Renal cortical epithelial cell (primary cell): ENCODE results near the gene EYA2. TPM values are rescaled to one million over a fixed set of nuclear protein-coding genes. Genes with fewer than 3 reads are reported as not detected.
"Not testable (repeated sequence)": the region's sequence is repeated elsewhere in the genome, so short reads cannot be mapped to it uniquely, and the experiment has no call there.

Experiments used
- DNase-seq: peaks from one replicate; pipeline ENCODE4 v3.0.0-alpha.2; 2011; ENCODE audit warnings: low read depth
- total RNA-seq: library from RNA; depleted of rRNA; stranded (reverse); fragments of >200 nt; gene quantifications from 2 replicates; pipeline ENCODE4 v1.2.3, GENCODE V29; 2014

The EYA2 gene, protein sequence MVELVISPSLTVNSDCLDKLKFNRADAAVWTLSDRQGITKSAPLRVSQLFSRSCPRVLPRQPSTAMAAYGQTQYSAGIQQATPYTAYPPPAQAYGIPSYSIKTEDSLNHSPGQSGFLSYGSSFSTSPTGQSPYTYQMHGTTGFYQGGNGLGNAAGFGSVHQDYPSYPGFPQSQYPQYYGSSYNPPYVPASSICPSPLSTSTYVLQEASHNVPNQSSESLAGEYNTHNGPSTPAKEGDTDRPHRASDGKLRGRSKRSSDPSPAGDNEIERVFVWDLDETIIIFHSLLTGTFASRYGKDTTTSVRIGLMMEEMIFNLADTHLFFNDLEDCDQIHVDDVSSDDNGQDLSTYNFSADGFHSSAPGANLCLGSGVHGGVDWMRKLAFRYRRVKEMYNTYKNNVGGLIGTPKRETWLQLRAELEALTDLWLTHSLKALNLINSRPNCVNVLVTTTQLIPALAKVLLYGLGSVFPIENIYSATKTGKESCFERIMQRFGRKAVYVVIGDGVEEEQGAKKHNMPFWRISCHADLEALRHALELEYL
- total RNA-seq: not detected in 2 replicates

DNA sequence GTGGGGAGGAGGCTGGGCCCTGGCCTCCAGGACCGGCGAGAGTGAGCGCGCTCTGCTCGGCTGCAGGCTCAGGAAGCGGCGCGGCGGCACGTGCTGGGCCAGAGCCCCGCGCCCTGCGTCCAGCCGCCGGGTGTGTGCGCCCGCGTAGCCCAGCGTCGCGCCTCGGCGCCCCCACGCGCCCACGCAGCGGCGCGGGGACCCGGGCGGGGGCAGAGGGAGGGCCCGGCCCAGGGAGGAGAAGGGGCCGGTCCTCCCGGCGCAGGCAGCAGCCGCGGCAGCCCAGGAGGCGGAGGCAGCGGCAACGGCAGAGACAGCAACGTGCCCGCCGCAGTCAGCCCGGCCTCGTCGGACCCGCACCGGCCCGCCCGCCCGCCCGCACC, at the start of gene EYA2:
TSS of gene EYA2 (plus strand) at position 265 of the 380 bp plus-strand sequence. CDS start 95,168 bp downstream, outside the sequence.
- no peak for DNase-seq

DNA sequence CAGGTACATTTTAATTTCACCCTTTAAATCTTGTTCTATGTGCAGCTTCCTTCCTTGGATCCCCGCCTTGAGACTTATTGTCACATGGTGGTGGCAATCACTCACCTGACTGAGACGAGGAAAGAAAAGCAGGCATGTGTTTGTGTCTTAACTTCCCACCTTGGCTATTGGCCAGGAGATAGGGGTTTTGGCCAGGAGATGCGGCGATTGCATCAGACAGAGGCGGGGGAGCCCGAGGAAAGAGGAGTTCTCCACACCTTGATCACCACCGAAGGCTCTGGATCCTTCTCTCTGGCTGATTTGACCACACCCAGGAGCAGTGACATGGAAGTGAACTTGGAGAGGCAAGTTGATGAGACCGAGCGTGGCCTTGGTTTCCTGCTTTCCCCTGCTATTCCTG, 49.7 kb upstream of the EYA2 start:
- no peak for DNase-seq

DNA sequence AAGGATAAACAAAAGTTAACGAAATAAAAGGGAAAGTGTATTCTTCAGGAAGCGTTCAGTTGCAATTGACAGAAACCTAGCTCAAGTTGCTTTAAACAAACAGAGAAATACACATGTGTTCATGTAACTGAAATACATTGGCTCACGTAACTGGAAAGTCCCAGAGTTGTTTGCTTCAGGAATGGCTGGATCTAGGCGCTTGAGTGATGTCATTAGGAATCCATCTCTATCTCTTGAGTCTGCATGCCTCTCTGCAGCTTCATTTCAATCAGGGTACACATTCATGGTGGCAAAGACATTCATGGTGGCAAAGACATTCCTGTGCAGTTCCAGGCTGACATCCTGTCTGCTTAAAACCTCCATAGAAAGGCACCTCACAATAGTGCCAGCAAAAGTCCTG, 45.4 kb upstream of the EYA2 start:
- no peak for DNase-seq

DNA sequence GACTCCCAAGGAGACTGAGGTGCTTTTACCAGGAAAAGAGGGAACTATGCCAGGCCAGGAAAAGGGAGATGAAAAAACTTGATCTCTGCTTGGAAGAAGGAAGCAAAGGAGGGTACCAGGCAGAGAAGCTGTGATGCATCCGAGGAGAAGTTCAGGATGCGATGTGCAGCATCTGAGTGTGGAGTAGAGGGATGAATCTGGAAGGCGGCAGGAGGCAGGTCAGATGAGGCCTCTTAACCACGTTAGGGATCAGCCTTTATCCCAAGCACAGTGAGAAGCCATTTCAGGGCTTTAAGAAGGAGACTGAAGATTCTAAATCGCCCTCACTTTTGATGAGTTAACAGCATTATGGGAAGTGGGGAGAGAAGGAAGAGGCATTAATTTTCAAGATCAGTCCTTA, 44.9 kb upstream of the EYA2 start:
- no peak for DNase-seq

DNA sequence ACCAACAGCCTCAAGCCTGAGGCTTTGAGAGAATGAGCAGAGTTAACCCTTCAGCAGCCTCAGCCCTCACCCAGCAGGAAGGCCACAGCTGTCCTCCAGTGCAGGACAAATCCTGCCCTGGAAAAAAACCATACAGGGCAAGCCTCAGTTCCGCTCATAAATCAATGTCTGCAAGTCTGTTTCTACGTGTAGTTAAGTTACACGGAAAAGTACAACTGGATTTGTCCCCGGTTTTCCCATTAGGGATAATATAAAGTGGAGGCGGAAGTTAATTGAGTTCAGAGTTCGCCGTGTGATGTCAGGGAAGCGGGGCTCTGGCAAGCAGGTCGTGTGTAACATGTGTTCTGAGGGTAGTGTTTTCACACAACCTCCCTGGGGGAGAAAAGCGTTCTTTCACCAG, 44.2 kb upstream of the EYA2 start:
- DNase-seq: peak; percentile 1

DNA sequence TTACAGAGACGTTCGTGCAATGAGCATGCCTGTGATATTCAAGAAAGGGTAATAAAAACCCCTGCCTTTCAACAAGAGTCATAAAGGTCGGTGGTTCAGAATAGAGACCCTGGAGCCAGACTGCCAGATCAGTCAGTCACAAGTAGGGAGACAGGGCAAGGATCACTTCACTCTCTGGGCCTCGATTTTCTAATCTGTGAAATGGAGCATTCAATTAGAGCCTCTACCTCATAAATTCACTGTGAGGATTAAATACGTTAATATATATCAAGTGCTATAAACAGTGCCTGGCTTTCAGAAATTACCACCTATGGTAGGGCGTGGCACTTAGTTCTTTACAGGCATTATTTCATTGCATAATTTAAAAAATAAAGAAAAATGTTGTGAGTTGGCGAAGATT, 43.7 kb upstream of the EYA2 start:
- DNase-seq: no peak

DNA sequence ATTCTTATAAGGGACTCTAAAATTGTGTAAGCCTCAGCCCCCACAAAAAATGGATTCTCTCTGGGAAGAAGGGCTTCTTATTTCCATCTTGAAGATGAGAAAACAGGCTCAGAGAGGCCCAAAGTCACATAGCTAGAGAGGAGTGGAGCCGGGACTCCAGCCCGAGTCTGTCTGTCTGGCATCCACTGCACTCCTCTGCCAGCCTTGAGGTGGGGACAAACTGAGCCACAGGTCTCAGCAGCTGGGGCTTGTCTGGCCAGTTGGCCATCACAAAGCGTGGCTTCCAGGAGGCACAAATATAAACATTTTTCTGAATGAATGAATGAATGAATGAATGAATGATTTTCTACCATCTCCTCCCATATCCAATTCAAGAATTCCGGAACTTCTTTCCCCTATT, 42.9 kb upstream of the EYA2 start:
- DNase-seq: no peak

DNA sequence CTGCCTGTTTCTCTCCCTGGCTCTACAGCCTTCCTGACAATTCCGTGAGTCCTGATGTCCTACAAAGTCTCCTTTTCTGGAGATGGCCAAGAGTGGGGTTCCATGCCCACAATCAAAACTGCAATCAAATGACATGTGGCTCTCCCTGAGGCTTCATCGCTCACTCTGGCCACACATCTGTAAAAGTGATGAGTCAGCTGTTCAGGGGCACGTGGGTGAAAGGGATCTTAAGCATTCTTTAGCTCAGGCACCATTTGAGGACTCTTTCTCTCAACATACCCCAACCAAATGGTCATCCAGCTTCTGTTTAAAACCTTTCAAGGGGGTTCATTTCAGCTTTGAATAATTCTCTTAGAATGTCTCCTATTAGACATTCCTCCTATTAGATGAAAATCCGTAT, 42.3 kb upstream of the EYA2 start:
- no peak for DNase-seq

DNA sequence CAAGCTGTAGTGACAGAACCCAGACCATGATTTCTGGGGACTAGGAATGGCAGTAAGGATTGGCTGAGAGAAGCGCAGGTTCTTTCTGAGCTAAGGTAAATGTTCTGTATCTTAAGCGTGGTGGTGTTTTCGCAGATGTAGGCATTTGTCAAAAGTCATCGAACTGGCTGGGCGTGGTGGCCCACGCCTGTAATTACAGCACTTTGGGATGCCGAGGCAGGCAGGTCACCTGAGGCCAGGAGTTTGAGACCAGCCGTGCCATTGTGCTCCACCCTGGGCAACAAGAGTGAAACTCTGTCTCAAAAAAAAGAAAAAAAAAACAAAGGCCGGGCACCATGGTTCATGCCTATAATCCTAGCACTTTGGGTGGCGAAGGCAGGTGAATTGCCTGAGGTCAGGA, 40.7 kb upstream of the EYA2 start:
- no peak for DNase-seq

DNA sequence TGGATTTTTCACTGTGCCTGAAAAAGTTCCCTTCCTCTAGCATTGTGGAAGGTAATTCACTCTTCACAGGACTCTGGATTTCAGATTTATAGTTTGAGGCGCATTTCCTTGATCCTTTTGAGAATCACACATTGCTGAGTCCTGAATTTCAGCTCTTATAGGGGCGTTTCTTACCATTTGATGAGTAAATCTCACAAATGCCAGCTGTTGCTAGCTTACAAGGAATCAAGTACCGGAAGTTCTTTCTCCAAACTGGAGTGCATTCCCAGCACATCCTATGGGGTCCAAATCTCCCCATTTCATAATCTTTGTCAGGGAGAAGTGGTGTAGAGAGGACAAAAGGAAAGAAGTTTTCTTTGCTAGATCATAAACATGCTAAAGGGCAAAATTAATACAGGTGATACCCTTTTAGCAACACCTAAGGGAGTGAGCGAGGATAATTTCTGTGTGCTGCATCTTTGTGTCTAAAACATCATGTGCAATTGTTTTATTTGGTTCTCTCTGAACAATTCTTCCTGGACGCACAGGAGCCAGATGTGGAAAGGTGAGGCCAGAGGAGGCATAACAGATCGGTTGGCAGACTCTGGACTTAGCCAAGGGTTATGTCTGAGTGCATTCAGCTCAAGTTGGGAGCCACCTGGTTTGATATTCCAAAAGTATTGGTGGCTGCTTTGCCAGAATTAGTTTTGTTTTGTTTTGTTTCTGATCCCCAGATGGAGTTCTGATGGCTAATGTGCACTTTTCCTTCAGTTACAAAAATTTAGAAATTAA, 37.4 kb upstream of the EYA2 start:
- no peak for DNase-seq

DNA sequence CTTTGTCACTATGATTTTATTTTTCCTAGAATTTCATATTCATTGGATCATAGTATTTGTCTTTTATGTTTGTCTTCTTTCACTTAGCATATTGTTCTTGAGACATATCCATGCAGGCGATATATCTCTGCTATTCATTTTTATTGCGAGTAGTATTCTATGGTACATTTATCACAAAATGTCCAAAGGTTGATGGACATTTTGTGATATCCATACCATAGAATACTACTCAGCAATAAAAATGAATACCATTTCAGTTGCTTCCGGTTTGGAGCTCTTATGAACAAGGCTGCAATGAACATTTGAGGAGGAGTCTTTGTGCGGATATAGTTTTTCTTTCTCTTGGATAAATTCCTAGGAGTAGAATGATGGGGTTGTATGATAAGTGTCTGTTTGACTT, 28.8 kb upstream of the EYA2 start:
- DNase-seq: no peak

DNA sequence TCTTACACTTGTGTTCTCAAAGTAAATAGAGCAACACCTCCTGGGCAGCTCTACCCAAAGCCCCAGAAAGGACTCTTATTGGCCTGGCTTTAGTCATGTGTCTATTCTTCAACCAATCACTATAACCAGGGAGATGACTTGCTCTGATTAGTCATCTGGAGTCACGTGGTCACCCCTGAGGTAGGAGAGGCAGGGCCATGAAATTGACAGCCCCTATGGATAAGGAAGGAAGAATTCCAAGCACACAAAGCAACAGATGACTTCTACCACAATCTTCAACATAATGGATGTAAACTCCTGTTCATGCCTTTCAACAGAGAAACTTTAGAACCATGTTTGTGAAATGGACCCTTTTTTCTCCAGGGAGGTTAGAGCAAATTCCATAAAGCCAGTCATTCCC, 24.6 kb upstream of the EYA2 start:
- no peak for DNase-seq

DNA sequence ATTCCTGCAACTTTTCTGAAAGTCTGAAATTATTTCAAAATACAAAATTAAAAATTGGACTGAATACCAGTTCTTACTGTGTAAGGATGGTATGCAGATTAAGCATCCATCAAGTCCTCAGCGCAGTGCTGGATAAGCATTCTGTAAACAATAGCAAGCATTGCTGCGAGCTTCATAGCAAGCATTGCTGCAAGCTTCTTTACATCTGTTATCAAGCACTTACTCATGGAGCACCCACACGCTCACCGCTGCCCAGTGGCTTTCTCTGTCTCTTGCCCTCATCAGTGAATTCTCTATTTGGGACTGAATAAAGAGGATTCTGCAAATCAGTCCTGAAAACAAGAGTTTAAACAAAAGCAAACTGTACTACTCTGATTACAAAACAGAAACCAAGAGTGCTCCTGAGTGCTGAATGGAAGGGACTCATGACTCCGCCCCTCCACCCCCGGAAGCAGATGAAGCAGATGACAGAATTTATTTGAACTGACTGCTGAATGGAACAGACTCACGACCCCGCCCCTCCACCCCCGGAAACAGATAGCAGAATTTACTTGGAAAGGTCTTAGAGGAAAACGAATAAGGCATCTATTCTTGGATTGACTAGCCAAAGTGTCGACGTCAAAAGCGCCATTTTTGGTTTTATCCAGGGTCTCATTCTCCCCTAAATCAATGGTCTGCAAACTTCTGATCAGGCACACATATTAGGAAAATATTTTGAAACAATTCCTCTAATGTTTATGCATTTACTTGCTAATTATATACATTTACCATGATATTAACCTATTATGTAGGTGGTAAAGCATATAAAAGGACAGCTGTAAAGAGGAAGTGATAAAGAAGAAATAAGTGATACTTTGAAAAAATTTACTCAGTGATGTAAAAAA, 22.1 kb upstream of the EYA2 start:
- DNase-seq: no peak

DNA sequence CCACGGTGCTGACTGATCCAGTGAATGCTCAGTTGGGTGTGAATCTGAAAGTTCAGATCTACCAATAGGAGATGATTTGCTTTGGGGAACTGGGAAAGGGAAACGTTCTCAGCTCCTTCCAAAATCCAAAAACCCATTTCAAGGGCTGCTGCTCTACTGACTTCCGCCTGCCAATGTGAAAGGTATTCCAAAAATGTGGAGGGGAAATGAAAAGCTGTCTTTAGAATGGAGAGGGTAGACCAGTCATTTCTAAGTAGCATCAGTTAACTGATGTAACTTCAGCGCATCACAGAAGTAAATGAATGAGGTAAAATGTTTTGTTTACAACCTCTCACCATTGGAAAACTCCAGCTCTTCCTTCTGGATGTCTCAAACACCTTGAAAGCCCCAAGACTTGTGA, 19.6 kb upstream of the EYA2 start:
- no peak for DNase-seq

DNA sequence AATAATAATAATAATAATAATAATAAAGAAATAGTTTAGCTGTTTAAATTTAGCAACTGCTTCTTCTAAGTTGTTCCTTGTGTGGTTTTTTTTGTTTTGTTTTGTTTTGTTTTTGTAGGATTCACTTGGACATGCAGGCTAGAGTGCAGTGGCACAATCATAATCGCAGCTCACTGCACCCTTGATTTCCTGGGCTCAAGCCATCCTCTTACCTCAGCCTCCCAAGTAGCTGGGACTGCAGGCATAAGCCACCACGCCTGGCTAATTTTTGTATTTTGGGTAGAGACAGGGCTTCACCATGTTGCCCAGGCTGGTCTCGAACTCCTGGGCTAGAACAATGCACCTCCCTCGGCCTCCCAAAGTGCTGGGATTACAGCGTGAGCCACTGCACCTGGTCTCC, 15.3 kb upstream of the EYA2 start:
- no peak for DNase-seq

DNA sequence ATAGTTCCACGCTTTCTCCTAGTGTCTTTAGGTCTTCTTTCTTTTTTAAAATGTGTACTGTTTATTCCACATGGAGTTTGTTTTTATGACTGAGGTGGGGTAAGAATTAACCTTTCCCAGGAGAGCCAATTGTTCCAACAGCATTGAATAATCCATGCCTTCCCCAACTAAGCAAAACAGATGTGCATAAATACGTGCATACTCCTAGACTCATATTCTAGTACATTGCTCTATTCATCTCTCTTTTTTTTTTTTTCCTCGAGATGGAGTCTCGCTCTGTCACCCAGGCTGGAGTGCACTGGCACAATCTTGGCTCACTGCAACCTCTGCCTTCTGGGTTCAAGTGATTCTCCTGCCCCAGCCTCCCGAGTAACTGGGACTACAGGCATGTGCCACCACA, 14.7 kb upstream of the EYA2 start:
- DNase-seq: not testable (repeated sequence)

DNA sequence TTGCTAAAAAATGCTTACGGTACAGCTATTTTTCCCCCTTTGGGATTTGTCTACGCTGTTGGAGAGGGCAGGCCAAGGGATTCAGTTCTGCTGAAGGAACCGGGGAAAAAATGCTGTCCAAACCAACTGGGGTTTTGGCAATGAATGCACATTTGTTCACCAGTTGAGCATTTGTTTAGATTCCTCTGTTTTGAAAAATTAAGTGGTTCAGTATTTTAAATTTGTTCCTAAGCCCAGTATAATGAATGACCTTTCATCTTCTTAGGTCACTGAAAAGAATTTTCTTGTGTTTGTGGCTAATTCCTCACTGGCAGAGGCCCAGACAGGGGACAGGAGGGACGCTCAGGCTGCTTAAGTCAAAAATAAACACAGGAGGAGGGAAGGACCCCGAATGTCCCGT, 10.8 kb upstream of the EYA2 start:
- DNase-seq: no peak

DNA sequence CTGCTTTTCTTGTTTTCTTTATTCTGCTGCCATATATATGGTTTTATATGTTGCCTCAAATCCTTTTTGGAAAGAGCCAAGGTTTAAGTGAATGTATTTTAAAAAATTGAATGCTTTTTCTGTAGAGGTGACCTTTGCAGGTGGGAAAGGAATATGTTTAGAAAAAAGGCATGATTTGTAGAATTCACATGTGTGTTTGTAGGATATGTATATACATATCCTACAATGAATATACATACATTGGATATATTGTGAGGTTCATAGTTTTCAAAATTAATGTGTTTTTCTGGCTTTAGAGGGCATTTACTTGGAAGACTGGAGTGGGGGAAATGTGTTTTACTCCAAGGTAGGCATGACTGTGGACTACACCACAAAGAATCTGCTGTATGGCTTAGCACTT, 4.0 kb upstream of the EYA2 start:
- DNase-seq: no peak

DNA sequence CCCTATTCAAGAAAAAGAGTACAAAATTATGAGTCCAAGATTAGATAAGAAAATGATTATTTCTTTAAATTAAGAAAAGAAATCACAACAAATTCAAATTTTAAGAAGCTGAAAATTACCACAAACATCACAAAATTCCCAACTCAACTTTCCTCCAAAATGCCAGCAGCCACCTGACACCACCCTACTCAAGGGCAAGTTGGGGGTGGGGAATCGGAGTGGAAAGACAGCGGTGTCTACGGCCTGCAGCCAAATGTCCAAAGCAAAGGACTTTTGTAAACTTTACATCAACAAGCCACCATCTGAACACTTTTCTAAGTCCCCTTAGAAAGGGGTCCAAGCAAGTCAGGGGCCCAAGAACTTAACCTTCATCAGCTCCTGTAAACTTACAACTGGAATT, 1.6 kb upstream of the EYA2 start:
- no peak for DNase-seq

DNA sequence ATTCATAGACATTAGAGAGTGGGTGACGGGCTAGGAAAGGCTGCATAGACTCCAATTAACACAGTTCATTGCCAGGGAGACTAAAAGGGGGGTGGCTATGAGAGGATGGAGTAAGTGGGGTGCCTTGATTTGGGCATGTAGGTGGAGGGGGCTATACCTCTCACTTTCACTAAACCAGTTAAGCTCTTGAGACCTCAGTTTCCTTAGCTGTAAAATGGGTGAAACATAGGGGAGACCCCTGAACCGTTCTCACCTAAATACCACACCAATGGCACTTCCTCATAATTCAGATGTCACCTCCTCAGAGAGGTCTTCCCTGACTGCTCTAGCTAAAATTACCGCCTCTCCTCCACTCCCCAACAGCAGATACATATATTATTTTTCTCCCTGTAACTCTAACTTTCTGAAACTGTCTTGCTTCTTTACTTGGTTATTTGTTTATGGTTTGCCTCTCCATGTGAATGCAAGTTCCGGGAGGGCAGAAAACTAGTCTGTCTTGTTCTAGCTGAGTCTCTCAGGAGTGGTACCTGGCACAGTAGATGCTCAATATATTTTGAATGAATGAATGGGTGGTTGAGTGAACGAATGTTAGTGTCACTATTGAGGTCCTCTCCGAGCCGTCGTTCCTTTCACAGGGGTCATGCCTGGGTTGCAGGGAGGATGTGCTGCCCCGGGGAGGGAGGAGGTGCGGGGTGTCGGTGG, 615 bp upstream of the EYA2 start:
- DNase-seq: no peak
